HFFc6 (cell line): ENCODE results near the gene OR13J1. TPM values are rescaled to one million over a fixed set of nuclear protein-coding genes. Genes with fewer than 3 reads are reported as not detected.

ENCODE experiments used
- DNase-seq: peaks from one replicate; pipeline ENCODE4 v3.0.0-alpha.2; 2018
- H3K27ac Mint-ChIP-seq: 2 replicates; pipeline ENCODE4 v1.8.0; 2020; ENCODE audit warnings: mild to moderate bottlenecking, mixed read lengths
- H3K27me3 Mint-ChIP-seq: 2 replicates; pipeline ENCODE4 v1.8.0; 2021; ENCODE audit warnings: mild to moderate bottlenecking, moderate library complexity, mixed read lengths; ENCODE audit not compliant: insufficient read depth
- H3K36me3 Mint-ChIP-seq: 2 replicates; pipeline ENCODE4 v1.8.0; 2021; ENCODE audit warnings: low read depth, mixed read lengths
- H3K4me1 Mint-ChIP-seq: 2 replicates; pipeline ENCODE4 v1.8.0; 2020; ENCODE audit warnings: low read depth, mixed read lengths
- H3K4me3 Mint-ChIP-seq: 2 replicates; pipeline ENCODE4 v1.8.0; 2020; ENCODE audit warnings: mild to moderate bottlenecking, moderate library complexity, mixed read lengths
- H3K9me3 Mint-ChIP-seq: 2 replicates; pipeline ENCODE4 v1.8.0; 2020; ENCODE audit warnings: mild to moderate bottlenecking, mixed read lengths
- total RNA-seq, 6 experiments: library from RNA; stranded (reverse); fragmentation: NEBNext Ultra II Directional; extraction: Animal tissue kit (Norgen Biotek cat#: 25700); gene quantifications; 2 replicates in 1 of 6; 3 replicates in 5 of 6; pipeline ENCODE4 v1.2.3, GENCODE V29; 2021
- TF ChIP-seq, protein P1 (sequence below): fragments of 200-600 bp; sonication (generic); IDR thresholded peaks from 2 replicates; pipeline ENCODE4 v1.5.0; 2021; ENCODE audit warnings: antibody characterized with exemption, mild to moderate bottlenecking

The OR13J1 gene
- total RNA-seq, 6 experiments from 2014 or later = not detected

DNA sequence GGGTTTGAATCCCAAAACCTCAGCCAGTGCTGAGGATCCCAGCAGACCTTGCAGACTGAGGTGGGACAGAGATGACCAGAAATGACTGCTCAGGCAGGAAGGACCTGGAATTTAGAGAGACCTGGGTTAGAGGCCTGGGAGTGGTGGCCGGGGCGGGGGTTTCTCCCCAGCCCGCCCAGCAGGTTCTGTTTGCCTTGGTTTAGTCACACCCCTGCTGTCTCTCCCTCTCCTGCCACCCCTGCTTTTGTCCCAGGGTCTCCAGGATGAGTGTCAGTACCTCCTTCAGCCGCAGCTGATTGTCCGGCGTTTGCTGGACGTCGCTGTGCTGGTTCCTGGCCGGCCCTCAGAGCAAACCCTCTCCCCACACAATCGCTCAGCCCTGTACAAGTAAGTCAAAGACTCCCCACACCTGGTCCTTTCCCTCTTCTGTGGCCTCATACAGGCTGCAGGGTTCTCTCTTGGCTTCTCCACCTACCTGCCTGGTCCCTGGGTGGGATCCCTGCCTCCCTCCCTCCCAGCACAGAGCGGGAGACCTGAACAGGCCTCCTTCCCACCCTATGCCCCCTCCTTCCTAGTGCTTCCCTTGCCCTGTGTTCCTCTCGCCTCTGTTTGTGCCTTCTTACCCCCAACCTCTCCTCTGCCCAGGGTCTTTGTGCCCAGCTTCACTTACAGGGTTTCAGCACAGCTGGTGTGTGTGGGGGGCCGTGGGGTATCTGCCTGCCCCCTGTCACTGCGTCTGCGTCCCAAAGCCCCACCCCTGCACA is 29.1 kb downstream of the OR13J1 start:
- no peaks in the 10 kb centered on the region; the same call in 1 of the 2 replicates for H3K36me3 Mint-ChIP-seq
- TF ChIP-seq, protein P1, sequence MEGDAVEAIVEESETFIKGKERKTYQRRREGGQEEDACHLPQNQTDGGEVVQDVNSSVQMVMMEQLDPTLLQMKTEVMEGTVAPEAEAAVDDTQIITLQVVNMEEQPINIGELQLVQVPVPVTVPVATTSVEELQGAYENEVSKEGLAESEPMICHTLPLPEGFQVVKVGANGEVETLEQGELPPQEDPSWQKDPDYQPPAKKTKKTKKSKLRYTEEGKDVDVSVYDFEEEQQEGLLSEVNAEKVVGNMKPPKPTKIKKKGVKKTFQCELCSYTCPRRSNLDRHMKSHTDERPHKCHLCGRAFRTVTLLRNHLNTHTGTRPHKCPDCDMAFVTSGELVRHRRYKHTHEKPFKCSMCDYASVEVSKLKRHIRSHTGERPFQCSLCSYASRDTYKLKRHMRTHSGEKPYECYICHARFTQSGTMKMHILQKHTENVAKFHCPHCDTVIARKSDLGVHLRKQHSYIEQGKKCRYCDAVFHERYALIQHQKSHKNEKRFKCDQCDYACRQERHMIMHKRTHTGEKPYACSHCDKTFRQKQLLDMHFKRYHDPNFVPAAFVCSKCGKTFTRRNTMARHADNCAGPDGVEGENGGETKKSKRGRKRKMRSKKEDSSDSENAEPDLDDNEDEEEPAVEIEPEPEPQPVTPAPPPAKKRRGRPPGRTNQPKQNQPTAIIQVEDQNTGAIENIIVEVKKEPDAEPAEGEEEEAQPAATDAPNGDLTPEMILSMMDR = no peak
- H3K4me1 Mint-ChIP-seq = peaks cover 22% of the 10 kb centered on the region
- H3K27ac Mint-ChIP-seq = no peak overlapping the region
- H3K27me3 Mint-ChIP-seq = peaks cover 4% of the 10 kb centered on the region
- DNase-seq = no peak
- H3K4me3 Mint-ChIP-seq = no peak overlapping the region
- H3K9me3 Mint-ChIP-seq = no peaks in the 10 kb centered on the region

DNA sequence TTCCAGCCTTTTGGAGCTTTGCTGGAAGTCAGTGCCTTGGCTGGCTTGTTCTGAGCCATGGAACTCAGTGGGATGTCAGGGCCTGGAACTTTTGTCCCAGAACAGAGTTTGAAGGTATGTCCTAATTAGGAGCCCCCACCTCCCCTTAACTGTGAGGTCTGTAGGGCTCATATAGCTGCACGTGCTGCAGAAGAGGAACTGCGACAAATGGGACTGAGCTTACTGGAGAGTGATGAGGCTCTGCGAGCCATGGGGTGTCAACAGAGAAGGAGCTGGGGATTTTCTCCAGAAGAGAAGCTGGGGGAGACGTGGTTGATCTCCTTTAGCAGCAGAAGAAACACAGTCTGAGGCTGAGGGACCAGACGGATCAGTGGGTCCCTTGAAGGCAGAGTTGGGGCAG is 30.3 kb downstream of the OR13J1 start:
- no peaks in the 10 kb centered on the region; the same call in 1 of the 2 replicates for H3K36me3 Mint-ChIP-seq
- TF ChIP-seq, protein P1 = no peak
- H3K9me3 Mint-ChIP-seq = no peaks in the 10 kb centered on the region
- H3K27me3 Mint-ChIP-seq = peaks cover 4% of the 10 kb centered on the region
- no peak overlapping the region for H3K27ac Mint-ChIP-seq
- H3K4me1 Mint-ChIP-seq = peaks cover 12% of the 10 kb centered on the region
- DNase-seq = no peak
- no peak overlapping the region for H3K4me3 Mint-ChIP-seq

DNA sequence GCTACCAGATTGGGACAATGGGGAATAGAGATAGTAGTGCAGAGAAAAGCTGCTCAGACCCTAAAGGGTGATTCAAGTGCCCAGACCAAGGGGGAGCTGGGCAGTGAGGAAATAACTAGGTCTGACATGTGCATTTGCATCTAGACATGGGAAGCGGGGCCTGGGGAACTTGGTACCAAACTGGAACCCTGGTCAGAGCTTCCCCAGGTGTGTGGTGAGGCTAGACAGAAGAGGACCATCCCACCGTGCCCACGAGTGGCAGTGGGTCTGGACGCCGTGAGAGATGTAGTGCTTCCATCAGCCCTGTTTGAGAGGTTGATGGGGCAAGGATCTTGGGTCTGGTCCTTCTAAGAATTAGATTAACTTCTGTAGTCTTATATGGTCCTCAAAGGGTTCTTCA is 33.6 kb downstream of the OR13J1 start:
- no peak for DNase-seq
- TF ChIP-seq, protein P1 = no peak
- Mint-ChIP-seq H3K4me1 (peaks cover 16% of the 10 kb centered on the region), H3K4me3 (no peak overlapping the region), H3K9me3 (no peaks in the 10 kb centered on the region), H3K27ac (no peak overlapping the region), H3K27me3 (peaks cover 4% of the 10 kb centered on the region), H3K36me3 (no peaks in the 10 kb centered on the region; the same call in 1 of the 2 replicates)

DNA sequence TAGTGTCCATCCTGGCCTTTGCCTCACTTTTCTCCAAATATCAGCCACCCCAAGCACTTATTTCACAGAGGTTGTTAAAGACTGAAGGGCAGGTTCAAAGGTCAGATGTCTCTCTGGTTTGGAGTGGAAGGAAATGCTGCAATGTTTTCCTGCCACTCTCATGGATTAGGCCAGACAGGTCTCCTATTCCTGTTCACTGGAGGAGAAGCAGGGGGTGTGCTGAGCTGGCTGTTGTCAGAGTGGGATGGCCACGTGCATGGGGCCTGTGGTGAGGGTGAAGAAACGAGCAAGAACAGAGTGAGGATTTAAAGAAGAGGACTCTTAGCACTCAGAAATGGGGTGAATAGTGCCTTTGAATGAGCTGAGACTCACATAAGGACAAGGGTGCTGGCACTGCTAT is 34.4 kb downstream of the OR13J1 start:
- no peak overlapping the region for H3K4me3 Mint-ChIP-seq

DNA sequence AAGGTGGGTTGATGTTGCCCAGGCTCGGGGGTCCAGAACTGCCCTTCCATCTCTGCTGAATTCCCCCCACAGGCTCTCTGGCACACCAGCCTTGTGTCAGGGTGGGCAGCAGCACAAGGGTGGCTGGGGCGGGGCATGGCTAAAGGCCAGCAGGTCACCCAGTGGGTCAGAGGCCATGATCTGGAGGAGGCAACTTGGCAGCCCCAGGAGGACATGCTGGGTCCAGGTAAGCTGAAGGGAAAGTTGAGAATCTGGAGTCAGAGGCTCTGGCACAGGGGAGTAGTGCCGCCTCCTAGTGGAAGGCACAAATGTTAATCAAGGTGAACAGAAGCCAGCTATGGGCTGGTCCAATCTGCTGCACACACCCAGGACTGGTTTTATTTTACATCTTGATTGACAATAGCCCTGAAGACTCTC is 35.0 kb downstream of the OR13J1 start:
- Mint-ChIP-seq H3K4me1 (peaks cover 27% of the 10 kb centered on the region), H3K9me3 (no peaks in the 10 kb centered on the region), H3K27me3 (peaks cover 4% of the 10 kb centered on the region), H3K4me3 (no peak overlapping the region), H3K27ac (no peak overlapping the region), H3K36me3 (no peaks in the 10 kb centered on the region; the same call in 1 of the 2 replicates)
- TF ChIP-seq, protein P1 = peak; percentile 66
- DNase-seq = no peak

More for the DNA sequence above, 34.4 kb downstream of the OR13J1 start:
- Mint-ChIP-seq H3K36me3 (no peaks in the 10 kb centered on the region; the same call in 1 of the 2 replicates), H3K27ac (no peak overlapping the region), H3K27me3 (peaks cover 4% of the 10 kb centered on the region), H3K9me3 (no peaks in the 10 kb centered on the region), H3K4me1 (peaks cover 23% of the 10 kb centered on the region)
- no peak for DNase-seq
- TF ChIP-seq, protein P1 = no peak
